Measurements from ENCODE around the gene B3GNT8. TPM values are rescaled to one million over a fixed set of nuclear protein-coding genes. Genes with fewer than 3 reads are reported as not detected.
"Not testable (repeated sequence)": the region's sequence is repeated elsewhere in the genome, so short reads cannot be mapped to it uniquely, and the experiment has no call there.

B3GNT8 gene
- total RNA-seq, 8 experiments from 2014 or later, result 0.50 to 3.1 (median 1.4) TPM

GRCh38 chr19:41421314-41421713, 5.9 kb downstream of the B3GNT8 start:
- peak in 3 of 8 experiments; percentile 5 to 21 (median 11) for ATAC-seq (replicated peaks in 6 of 8)
- peaks cover 0 to under 1% of the 10 kb centered on the region in 2 donors for H3K4me1 ChIP-seq (replicated peaks in 1 of 2)
- 83% methylated on average over 4 of the region's 6 CpGs; no CpG with 5 or more reads in 9 of the 10 experiments for whole genome bisulfite sequencing, 10 experiments
- in situ Hi-C loops (cut with MboI; ENCODE audit: low pct_unique_long_range_greater_than_20kb in 2 of 9, low sequenced_read_pairs in 9 of 9, unreplicated experiment in 9 of 9), result no loop called here
- H3K4me3 ChIP-seq, result no peak overlapping the region
- H3K27ac ChIP-seq, result no peak overlapping the region

GRCh38 chr19:41420101-41420880, 6.9 kb downstream of the B3GNT8 start:
- H3K27ac ChIP-seq, result no peak overlapping the region
- no peaks in the 10 kb centered on the region for H3K4me1 ChIP-seq (replicated peaks in 1 of 2)
- 53 to 93% (median 82%) methylated on average over 3 to 5 of the region's 8 CpGs; no CpG with 5 or more reads in 4 of the 10 experiments for WGBS, 10 experiments
- ATAC-seq (replicated peaks in 6 of 8), result no peak
- H3K4me3 ChIP-seq, result no peak overlapping the region
- in situ Hi-C loops (cut with MboI; ENCODE audit: low pct_unique_long_range_greater_than_20kb in 2 of 9, low sequenced_read_pairs in 9 of 9, unreplicated experiment in 9 of 9), result no loop called here

- no peak for ATAC-seq (replicated peaks in 6 of 8)
- Histone ChIP-seq H3K4me3 (no peak overlapping the region), H3K27ac (no peak overlapping the region), H3K4me1 (replicated peaks in 1 of 2) (no peaks in the 10 kb centered on the region)
- in situ Hi-C loops (cut with MboI; ENCODE audit: low pct_unique_long_range_greater_than_20kb in 2 of 9, low sequenced_read_pairs in 9 of 9, unreplicated experiment in 9 of 9), result no loop called here
- 94 to 100% (median 100%) methylated on average over 1 to 6 of the region's 12 CpGs; no CpG with 5 or more reads in 5 of the 10 experiments for WGBS, 10 experiments
Measured at GRCh38 chr19:41416194-41416674, 10.9 kb downstream of the B3GNT8 start.

- H3K4me3 ChIP-seq, result no peak overlapping the region
- in situ Hi-C loops (cut with MboI; ENCODE audit: low pct_unique_long_range_greater_than_20kb in 2 of 9, low sequenced_read_pairs in 9 of 9, unreplicated experiment in 9 of 9), result no loop called here
- H3K27ac ChIP-seq, result no peak overlapping the region
- H3K4me1 ChIP-seq (replicated peaks in 1 of 2), result no peaks in the 10 kb centered on the region
- 60 to 100% (median 100%) methylated on average over 1 to 5 of the region's 9 CpGs; no CpG with 5 or more reads in 6 of the 10 experiments for WGBS, 10 experiments
- ATAC-seq (replicated peaks in 6 of 8), result no peak
Measured at GRCh38 chr19:41415154-41415571, 12.0 kb downstream of the B3GNT8 start.

- 60 to 100% (median 87%) methylated on average over 1 to 7 of the region's 9 CpGs; no CpG with 5 or more reads in 3 of the 10 experiments for WGBS, 10 experiments
- no peak for ATAC-seq (replicated peaks in 6 of 8)
Measured at GRCh38 chr19:41414461-41414860, 12.7 kb downstream of the B3GNT8 start.

GRCh38 chr19:41413947-41414346, 13.2 kb downstream of the B3GNT8 start:
- in situ Hi-C loops (cut with MboI; ENCODE audit: low pct_unique_long_range_greater_than_20kb in 2 of 9, low sequenced_read_pairs in 9 of 9, unreplicated experiment in 9 of 9), result no loop called here
- ATAC-seq (replicated peaks in 6 of 8), result no peak
- Histone ChIP-seq H3K4me3 (no peak overlapping the region), H3K4me1 (replicated peaks in 1 of 2) (no peaks in the 10 kb centered on the region), H3K27ac (no peak overlapping the region)
- WGBS, 10 experiments, result 73 to 100% (median 100%) methylated on average over 5 to 8 of the region's 10 CpGs; no CpG with 5 or more reads in 7 of the 10 experiments

More at GRCh38 chr19:41414461-41414860, 12.7 kb downstream of the B3GNT8 start:
- Histone ChIP-seq H3K4me1 (replicated peaks in 1 of 2) (no peaks in the 10 kb centered on the region), H3K27ac (no peak overlapping the region), H3K4me3 (no peak overlapping the region)
- in situ Hi-C loops (cut with MboI; ENCODE audit: low pct_unique_long_range_greater_than_20kb in 2 of 9, low sequenced_read_pairs in 9 of 9, unreplicated experiment in 9 of 9), result no loop called here

- no peak for ATAC-seq (replicated peaks in 6 of 8)
- 95 to 100% (median 100%) methylated on average over 1 to 3 of the region's 5 CpGs; no CpG with 5 or more reads in 6 of the 10 experiments for WGBS, 10 experiments
- in situ Hi-C loops (cut with MboI; ENCODE audit: low pct_unique_long_range_greater_than_20kb in 2 of 9, low sequenced_read_pairs in 9 of 9, unreplicated experiment in 9 of 9), result no loop called here
Measured at GRCh38 chr19:41412953-41413352, 14.2 kb downstream of the B3GNT8 start.

GRCh38 chr19:41411968-41412265, 15.3 kb downstream of the B3GNT8 start:
- in situ Hi-C loops (cut with MboI; ENCODE audit: low pct_unique_long_range_greater_than_20kb in 2 of 9, low sequenced_read_pairs in 9 of 9, unreplicated experiment in 9 of 9), result no loop called here
- no peak overlapping the region for H3K4me3 ChIP-seq
- peak in 3 of 8 experiments; percentile 25 to 42 (median 38) for ATAC-seq (replicated peaks in 6 of 8)
- 40 to 100% (median 86%) methylated on average over 1 to 9 of the region's 11 CpGs; no CpG with 5 or more reads in 2 of the 10 experiments for WGBS, 10 experiments
- H3K27ac ChIP-seq, result no peak overlapping the region
- no peaks in the 10 kb centered on the region for H3K4me1 ChIP-seq (replicated peaks in 1 of 2)

More at GRCh38 chr19:41412953-41413352, 14.2 kb downstream of the B3GNT8 start:
- no peak overlapping the region for H3K27ac ChIP-seq
- no peaks in the 10 kb centered on the region for H3K4me1 ChIP-seq (replicated peaks in 1 of 2)
- no peak overlapping the region for H3K4me3 ChIP-seq

- no peaks in the 10 kb centered on the region for H3K4me1 ChIP-seq (replicated peaks in 1 of 2)
- peak in 3 of 8 experiments; percentile 57 to 88 (median 75) for ATAC-seq (replicated peaks in 6 of 8)
- H3K27ac ChIP-seq, result no peak overlapping the region
- in situ Hi-C loops (cut with MboI; ENCODE audit: low pct_unique_long_range_greater_than_20kb in 2 of 9, low sequenced_read_pairs in 9 of 9, unreplicated experiment in 9 of 9), result no loop called here
- H3K4me3 ChIP-seq, result no peak overlapping the region
- 0 to 60% (median 41%) methylated on average over 1 to 3 of the region's 9 CpGs; no CpG with 5 or more reads in 4 of the 10 experiments for WGBS, 10 experiments
Measured at GRCh38 chr19:41411100-41411967, 15.8 kb downstream of the B3GNT8 start.

GRCh38 chr19:41410336-41411054, 16.7 kb downstream of the B3GNT8 start:
- Histone ChIP-seq H3K4me1 (replicated peaks in 1 of 2) (no peaks in the 10 kb centered on the region), H3K27ac (no peak overlapping the region), H3K4me3 (no peak overlapping the region)
- no peak for ATAC-seq (replicated peaks in 6 of 8)
- 82 to 100% (median 97%) methylated on average over 1 to 3 of the region's 23 CpGs; no CpG with 5 or more reads in 6 of the 10 experiments for WGBS, 10 experiments
- in situ Hi-C loops (cut with MboI; ENCODE audit: low pct_unique_long_range_greater_than_20kb in 2 of 9, low sequenced_read_pairs in 9 of 9, unreplicated experiment in 9 of 9), result no loop called here

GRCh38 chr19:41409288-41409687, 17.9 kb downstream of the B3GNT8 start:
- WGBS, 10 experiments, result 33 to 86% (median 68%) methylated on average over 1 to 4 of the region's 4 CpGs; no CpG with 5 or more reads in 1 of the 10 experiments
- Histone ChIP-seq H3K4me3 (no peak overlapping the region), H3K27ac (no peak overlapping the region), H3K4me1 (replicated peaks in 1 of 2) (no peaks in the 10 kb centered on the region)
- in situ Hi-C loops (cut with MboI; ENCODE audit: low pct_unique_long_range_greater_than_20kb in 2 of 9, low sequenced_read_pairs in 9 of 9, unreplicated experiment in 9 of 9), result no loop called here
- peak; percentile 9 to 98 (median 84) for ATAC-seq (replicated peaks in 6 of 8)

- H3K27ac ChIP-seq; H3K4me1 ChIP-seq (replicated peaks in 1 of 2); H3K4me3 ChIP-seq; in situ Hi-C loops (cut with MboI; ENCODE audit: low pct_unique_long_range_greater_than_20kb in 2 of 9, low sequenced_read_pairs in 9 of 9, unreplicated experiment in 9 of 9): not testable (repeated sequence)
- peak in 1 of 8 experiments; percentile 9 for ATAC-seq (replicated peaks in 6 of 8)
- 78 to 100% (median 83%) methylated on average over 1 to 4 of the region's 5 CpGs; no CpG with 5 or more reads in 3 of the 10 experiments for WGBS, 10 experiments
Measured at GRCh38 chr19:41408846-41409245, 18.3 kb downstream of the B3GNT8 start.

Measured in motor neuron (in vitro differentiated cells).